Measurements from ENCODE around the gene USF2. TPM values are rescaled to one million over a fixed set of nuclear protein-coding genes. Genes with fewer than 3 reads are reported as not detected.

USF2 gene
- total RNA-seq, 1 experiment from 2014 or later, result 121 TPM

GRCh38 chr19:35273686-35274259 lies 5.0 kb downstream of the USF2 start:
- Histone ChIP-seq H3K9me3 (ENCODE audit: control insufficient read depth, insufficient read depth, low read depth, low read length) (no peaks in the 10 kb centered on the region), H3K4me3 (ENCODE audit: low read depth in 2 of 2, low read length in 2 of 2) (no peak overlapping the region), H3K27ac (ENCODE audit: low read length) (no peak overlapping the region), H3K36me3 (ENCODE audit: control insufficient read depth, insufficient read depth, low read length) (peaks cover 14% of the 10 kb centered on the region), H3K4me1 (ENCODE audit: control insufficient read depth, insufficient read depth, low read length) (no peaks in the 10 kb centered on the region), H3K27me3 (ENCODE audit: control insufficient read depth, insufficient read depth, low read length) (no peaks in the 10 kb centered on the region)
- ATAC-seq (no peak), DNase-seq (ENCODE audit: low read depth, low spot score) (no peak)
- CTCF ChIA-PET, result no interaction called here
- no TSS peak for BruUV-seq (replicated peaks)
- POLR2A ChIA-PET, result no interaction called here
- intact Hi-C loops (cut with micrococcal nuclease; ENCODE audit: unreplicated experiment) (no loop called here), in situ Hi-C loops (cut with HindIII; ENCODE audit: low pct_unique_long_range_greater_than_20kb, low sequenced_read_pairs) (no loop called here)
- TF ChIP-seq TCF7L2 (IDR thresholded peaks at IDR 0.05; ENCODE audit: low read depth, low read length) (no peak), REST (IDR thresholded peaks at IDR 0.05; ENCODE audit: insufficient read depth in 1 of 2, low read depth in 2 of 2, low read length in 1 of 2) (no peak), POLR2AphosphoS5 (IDR thresholded peaks at IDR 0.05; ENCODE audit: low read depth, low read length) (no peak), SIN3A (IDR thresholded peaks at IDR 0.05; ENCODE audit: borderline replicate concordance, insufficient read depth, low read depth, low read length) (no peak), CTCF (IDR thresholded peaks at IDR 0.05) (no peak)

GRCh38 chr19:35274323-35274722 lies 5.6 kb downstream of the USF2 start:
- intact Hi-C loops (cut with micrococcal nuclease; ENCODE audit: unreplicated experiment) (no loop called here), in situ Hi-C loops (cut with HindIII; ENCODE audit: low pct_unique_long_range_greater_than_20kb, low sequenced_read_pairs) (no loop called here)
- ATAC-seq (no peak), DNase-seq (ENCODE audit: low read depth, low spot score) (no peak)
- no peaks in the 10 kb centered on the region for H3K4me1 ChIP-seq (ENCODE audit: control insufficient read depth, insufficient read depth, low read length)
- ChIA-PET POLR2A (no interaction called here), CTCF (no interaction called here)
- H3K27ac ChIP-seq (ENCODE audit: low read length), result no peak overlapping the region
- no peaks in the 10 kb centered on the region for H3K27me3 ChIP-seq (ENCODE audit: control insufficient read depth, insufficient read depth, low read length)
- peaks cover 14% of the 10 kb centered on the region for H3K36me3 ChIP-seq (ENCODE audit: control insufficient read depth, insufficient read depth, low read length)
- H3K4me3 ChIP-seq (ENCODE audit: low read depth in 2 of 2, low read length in 2 of 2), result no peak overlapping the region
- BruUV-seq (replicated peaks), result no TSS peak
- no peaks in the 10 kb centered on the region for H3K9me3 ChIP-seq (ENCODE audit: control insufficient read depth, insufficient read depth, low read depth, low read length)
- TF ChIP-seq SIN3A (IDR thresholded peaks at IDR 0.05; ENCODE audit: borderline replicate concordance, insufficient read depth, low read depth, low read length) (no peak), TCF7L2 (IDR thresholded peaks at IDR 0.05; ENCODE audit: low read depth, low read length) (no peak), CTCF (IDR thresholded peaks at IDR 0.05) (no peak), REST (IDR thresholded peaks at IDR 0.05; ENCODE audit: insufficient read depth in 1 of 2, low read depth in 2 of 2, low read length in 1 of 2) (no peak), POLR2AphosphoS5 (IDR thresholded peaks at IDR 0.05; ENCODE audit: low read depth, low read length) (no peak)

All from Panc1 (cell line).